Ramos (cell line): ENCODE data around the gene RCAN2.

Experiments
- in situ Hi-C: fragments of 300-500 bp; cut with MboI; formaldehyde crosslinking; loops from one replicate; pipeline ENCODE4 v1.14.3; 2022; ENCODE audit warnings: low sequenced_read_pairs; ENCODE audit not compliant: unreplicated experiment

RCAN2 gene

DNA sequence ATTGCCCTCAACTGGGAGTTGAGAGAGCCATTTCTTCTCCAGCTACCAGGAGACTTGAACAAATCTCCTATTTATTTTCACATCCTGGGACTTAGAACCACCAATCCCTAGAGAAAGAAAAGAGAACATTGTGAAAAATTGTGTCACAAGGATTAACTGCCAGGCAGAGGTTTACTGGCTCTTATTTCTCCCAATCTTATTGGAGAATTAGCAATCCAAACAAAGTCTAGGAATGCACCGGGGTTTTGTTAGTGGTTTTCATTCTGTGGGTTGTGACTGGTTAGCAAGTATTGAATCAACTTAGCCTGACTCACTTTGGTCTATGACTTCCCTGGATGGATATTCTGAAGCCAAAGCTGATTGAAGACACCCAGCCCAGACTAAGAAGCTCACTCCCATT is 299.3 kb downstream of the RCAN2 start:
- in situ Hi-C loops = no loop called here

DNA sequence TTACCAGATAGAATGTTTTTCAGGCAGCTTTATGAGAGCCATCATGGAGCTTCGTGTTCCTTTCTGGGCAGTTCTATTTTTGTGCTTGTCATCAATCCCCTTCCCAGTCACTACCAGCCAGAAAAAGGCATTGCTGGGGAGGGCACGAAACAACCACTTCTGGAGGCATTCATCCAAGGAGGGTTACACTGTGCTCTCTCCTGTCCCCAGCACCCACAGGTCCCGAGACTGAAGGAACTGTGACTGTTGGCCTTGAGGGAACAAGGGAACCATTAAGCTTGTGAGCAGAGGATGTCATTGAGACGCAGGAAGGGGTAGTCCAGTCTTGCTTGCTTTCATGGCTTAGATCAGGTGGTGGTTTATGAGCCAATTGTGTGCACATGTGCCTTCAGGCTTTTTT is 300.4 kb downstream of the RCAN2 start:
- in situ Hi-C loops = no loop called here

DNA sequence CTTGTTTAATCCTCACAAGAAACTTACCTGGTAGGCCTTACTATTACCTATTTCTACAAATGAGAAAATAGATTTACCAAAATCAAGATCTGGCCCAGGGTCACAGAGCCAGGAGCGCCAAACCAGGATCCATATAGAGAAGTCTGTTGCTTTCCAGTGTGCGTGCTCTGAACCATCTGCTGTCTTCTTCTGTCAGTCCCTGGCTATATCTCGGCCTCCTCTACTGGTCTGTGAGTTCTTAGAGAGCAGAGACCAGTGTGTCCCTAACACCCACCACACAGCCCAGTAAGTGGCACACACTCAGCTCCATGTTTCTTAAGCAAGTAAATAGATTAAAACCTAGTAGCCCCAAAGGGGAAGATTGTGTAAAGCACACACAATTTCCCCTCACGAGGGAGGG is 301.5 kb downstream of the RCAN2 start:
- in situ Hi-C loops = no loop called here

DNA sequence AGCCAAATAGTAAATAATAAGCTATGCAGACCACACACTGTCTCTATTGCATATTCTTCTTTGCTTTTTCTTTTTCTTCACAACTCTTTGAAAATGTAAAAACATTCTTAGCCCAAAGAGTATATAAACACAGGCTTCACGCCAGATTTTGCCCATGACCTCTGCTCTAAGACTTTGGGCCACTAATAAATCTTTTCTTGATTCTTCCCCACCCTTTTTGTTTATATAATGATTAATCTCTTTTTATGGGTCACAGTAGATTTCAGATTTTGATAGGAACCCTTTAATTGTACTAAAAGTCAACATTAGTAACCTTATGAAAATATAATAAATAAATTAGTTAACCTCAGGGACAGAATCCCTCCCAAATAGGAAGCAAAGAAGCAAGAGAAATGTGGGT is 304.7 kb downstream of the RCAN2 start:
- in situ Hi-C loops = no loop called here

DNA sequence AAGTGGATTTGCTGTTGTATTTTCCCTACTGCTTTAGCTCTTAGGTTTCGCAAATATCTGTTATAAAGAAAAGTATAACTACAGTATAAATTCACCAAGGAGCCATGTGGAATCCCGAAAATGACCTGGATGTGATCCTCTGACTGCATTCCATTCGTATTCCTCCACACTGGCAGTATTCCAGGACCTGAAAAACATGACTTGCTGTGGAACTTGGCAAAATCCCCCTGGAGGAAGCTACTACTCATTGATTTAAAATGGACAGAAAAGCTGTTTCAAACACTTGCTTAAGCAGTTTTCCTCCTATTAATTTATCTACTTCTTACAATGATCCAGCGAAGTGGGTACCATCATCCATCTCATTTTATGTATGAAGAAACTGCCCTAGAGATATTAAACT is 307.1 kb downstream of the RCAN2 start:
- in situ Hi-C loops = no loop called here

DNA sequence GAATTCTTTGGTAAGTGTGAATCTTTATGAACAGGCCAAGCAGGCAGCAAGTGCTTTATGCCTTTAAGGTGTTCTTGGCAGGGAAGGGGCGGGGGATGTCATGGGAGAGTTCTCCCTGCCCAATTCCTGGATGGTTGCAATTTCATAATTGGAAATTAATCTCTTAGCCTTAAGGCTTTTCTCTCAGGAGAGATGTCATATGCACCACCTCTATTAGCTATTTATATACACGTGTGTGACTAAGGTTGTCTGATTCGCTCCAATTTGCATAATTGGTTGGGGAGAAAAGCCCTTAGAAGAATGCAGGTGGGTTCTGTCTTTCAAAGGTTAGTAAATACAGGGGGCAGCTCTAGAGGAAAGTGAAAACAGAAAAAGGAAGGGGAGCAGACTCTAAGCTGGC is 315.3 kb downstream of the RCAN2 start:
- in situ Hi-C loops = no loop called here

DNA sequence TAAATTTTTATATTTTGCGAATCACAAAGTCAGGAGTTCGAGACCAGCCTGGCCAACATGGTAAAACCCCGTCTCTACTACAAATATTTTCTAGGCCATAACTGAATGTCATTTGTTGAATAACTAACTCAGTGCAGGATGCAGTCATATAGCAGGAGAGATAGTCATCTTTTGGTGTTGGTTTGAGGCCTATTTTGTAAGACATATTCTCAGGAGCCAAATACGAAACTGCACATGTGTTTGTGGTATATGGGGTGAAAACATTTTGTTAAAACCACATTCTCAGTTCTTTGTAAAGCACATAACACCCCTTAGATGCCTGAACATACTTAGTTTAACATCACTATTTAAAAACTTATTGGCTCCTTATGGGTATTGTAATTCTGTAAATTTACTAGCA is 315.8 kb downstream of the RCAN2 start:
- in situ Hi-C loops = no loop called here

DNA sequence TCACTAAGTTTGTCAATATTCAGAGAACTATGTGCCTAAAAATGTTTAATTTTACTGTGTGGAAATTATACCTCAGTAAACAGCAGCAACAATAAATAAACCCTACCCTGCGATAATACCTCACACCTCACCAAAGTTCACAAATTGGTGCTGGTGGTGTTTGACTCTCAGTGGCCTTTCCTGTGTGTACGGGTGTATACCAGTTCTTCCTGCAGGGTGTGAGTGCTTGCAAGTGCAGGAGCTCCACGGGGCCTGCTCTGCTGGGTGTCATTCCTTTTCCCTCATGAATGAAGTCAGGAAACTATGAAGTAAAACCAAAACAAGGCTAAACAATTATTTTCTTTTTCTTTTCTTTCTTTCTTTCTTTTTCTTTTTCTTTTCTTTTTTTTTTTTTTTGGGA is 316.3 kb downstream of the RCAN2 start:
- in situ Hi-C loops = no loop called here

DNA sequence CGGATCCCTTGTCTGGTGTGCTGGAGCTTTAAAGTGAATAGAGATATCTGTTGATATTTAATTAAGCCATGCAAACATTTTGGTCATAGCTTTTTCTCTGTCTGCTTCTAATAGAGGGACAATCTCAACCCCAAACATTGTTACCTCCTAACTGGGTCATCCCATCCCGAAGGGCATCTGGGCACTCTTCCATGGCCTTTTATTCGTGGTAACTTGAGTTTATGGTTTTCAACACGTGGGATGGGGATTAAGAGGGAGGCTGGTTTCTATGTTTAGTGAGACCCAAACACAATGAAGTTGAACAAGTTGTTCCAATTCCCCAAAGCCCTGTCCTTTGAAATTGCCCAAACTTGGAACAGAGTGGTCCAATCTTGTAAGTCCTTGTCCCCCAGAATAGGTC is 319.1 kb downstream of the RCAN2 start:
- in situ Hi-C loops = no loop called here
